Measurements from ENCODE around the gene VRK1.

The VRK1 gene

DNA sequence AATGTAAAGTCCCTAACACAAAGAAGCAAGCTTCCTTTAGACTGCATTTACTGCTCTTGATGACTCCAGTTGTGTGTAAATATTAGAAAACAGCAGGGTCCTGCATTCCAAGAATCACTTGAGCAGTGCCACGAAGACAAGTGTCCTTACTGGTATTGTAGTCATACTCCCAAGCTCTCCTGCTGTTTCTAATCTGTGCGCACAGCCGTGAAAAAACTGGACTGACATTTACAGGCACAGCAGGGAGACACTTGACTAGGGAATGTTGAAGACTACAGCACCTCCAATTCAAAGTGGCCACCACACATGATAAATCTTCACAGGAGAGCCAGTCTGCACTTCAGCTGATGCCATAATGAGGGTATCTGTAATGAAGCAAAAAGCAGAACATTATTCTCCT is 91.4 kb downstream of the VRK1 start:
- no peak for DNase-seq

DNA sequence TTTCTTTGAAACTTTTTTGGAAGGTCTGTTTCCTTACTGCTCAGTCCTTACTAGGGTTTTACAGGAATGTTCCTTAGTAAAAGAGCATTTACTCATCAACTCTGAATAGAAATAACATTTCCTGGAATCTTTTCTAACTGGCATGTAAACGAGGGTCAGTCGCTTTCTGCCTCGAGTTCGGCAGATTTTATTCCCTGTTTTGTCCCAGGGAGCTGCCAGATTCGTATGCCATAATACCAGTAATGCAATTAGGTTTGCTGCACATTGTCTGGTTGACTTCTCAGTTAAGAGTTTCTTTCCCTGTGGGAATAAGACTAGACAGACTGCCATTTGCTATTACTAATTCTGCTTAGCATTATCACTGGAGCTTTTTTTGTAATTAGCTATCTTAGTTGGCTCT is 91.9 kb downstream of the VRK1 start:
- no peak for DNase-seq

DNA sequence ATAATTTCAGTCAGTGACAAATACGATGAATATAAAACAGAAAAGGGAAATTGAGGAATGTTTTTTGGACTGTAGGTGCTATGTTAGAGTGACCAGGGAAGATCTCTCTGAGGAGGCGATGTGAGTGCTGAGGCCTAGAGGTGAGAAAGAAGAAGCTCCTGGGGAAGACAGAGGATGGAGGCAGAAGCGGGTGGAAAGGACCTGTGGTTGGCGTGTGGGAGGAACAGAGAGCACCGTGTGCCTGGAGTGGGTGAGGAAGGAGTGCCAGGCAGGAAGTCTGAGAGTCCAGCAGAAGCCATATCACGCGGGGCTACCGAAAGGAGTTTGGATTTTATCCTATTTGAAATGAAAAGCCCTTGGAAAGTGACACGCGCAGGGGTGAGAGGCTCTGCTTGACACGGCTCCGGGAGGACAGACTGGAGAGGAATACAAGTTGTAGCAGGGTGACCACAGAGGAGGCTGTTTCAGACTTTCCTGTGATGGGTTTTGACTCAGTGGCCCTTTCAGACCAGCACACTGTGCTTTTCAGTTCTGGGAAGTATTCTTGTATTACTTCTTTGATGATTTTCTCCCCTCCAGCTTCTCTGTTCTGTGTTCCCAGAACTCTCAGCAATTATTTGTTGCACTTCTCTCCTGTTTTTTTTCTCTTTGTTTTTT is 96.9 kb downstream of the VRK1 start:
- peak; percentile 14 for DNase-seq

DNA sequence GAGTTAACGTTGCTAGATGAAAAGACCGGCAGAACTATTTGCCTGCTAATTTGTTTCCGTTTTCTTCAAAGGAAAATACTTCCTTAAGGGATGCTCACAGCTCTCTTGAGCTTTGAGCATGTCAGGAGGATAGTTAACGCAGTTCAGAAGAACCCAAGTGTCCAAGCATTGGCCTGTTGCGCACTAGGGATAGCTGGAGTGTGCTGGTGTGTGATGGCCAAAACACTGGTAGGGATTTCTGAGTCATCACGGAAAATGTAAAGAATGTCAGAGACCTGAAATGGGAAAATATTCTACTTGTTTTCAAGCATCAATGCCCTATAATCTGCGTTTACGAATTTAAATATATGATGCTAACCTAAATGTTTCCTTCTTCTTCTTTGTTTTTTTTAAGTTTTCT is 97.8 kb downstream of the VRK1 start:
- no peak for DNase-seq

DNA sequence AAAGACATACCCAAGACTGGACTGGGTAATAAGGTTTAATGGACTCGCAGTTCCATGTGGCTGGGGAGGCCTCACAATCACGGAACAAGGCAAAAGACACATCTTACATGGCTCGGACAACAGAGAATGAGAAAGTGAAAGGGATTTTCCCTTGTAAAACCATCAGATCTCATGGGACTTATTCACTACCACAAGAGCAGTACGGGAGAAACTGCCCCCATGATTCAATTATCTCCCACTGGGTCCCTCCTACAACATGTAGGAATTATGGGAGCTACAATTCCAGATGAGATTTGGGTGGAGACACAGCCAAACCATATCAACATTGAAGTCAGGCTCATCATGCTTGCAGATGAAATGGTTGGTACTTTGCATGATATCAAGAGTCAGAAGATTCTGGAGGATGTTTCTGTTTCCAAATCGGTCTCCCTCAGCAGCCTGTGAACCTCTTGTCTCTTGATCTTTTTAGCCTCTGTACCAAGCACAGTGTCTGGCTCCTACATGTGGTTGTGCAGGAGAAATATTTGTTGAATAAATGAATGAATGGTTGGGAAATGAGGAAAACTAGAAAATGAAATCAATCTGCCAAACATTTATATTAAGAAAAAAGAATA is 98.6 kb downstream of the VRK1 start:
- no peak for DNase-seq

DNA sequence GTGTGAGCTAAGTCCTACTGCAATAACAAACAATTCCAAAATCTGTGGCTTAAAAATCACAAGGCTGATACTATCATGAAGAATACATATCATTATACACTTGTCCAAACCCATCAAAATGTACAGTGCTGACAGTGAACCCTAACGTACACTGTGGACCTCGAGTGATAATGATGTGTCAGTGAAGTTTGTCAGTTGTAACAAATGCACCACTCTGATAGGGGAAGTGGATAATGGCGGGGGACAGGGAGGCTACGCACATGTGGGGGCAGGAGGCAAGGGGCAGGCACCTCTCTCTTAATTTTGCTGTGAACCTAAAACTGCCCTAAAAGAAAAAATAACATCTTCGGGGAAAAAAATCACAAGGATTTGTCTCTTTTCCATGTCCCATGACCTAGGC is 100.0 kb downstream of the VRK1 start:
- no peak for DNase-seq

DNA sequence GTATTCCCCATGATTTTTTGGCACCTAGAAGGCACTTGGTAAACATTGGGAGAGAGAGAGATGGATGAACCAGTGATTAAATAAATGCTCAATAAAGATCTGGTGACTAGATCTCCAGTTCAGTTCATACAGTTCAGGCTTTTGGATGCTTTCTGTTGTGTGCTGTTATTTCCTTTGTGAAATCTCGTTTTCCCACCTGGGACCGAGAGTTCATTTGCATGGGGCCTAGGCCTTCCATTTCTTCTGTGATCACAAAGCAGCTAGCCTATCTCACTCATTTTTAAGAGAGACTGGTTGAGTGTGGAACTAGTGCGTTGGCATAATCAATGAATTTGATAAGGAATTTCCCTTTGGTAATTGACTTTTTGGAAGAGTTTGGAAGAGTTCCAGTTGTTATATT is 104.0 kb downstream of the VRK1 start:
- no peak for DNase-seq

DNA sequence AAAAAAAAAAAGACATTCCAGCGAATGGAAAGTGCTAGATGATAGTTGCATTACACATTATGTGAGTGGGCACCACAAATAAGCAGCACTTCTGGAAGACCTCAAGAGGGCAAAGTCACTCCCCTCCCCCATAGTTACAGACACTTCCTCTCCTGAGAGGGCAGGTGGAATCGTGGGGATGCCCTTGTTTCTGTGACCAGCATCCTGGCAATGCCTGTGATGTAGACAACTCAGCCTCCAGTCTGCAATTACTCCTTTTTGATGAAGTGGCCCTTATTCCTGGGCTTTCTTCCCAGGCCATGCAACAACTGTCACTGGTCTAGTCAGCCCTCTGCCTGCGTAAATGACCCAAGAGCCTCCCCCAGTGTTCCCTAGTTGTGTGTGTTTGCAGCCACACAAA is 104.8 kb downstream of the VRK1 start:
- no peak for DNase-seq

DNA sequence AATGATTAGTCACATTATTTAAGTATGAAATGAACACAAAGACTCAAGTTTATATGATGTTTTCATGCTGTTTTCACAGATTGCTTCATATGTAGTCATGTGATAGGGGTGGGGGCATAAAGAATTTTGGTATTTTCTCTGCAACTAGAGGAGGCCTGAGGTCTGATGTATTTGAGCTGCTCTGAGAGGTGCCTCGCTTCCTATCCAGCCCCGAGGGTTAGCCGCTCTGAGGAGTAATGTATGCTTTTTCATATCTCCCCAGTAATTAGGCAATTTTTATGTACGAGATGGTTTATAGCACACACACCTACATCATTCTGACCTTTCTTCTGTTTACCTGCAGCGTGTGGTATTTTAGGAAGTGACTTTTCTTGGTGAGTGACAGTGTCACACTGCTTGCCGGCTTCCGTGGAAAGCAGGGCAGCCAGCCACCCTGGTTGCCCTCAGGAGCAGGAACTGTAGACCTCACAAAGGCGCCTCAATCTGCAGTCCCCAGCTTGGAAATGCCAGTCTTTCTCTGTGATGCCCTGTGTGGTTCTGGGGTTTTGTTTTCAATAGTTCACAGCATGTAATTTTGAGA is 106.4 kb downstream of the VRK1 start:
- DNase-seq, result no peak

DNA sequence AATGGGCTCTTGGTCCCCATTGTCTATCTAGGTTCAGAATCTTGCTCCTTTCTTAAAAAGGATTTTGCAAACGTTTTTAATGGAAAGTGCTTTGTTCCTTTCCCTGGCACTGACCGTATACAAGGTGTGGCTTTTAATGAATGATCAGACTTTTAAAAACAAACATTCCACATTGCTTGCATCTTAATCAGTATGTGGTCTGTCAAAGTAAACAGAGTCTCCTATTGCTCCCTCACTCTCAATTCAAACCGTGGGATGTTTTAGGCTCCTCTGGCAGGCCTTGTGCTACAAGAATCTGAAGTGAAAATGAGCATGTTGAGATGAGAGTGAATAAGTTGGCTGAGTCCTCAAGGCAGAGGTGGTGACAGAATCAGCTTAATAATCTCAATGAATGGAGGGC is 107.0 kb downstream of the VRK1 start:
- DNase-seq, result no peak

DNA sequence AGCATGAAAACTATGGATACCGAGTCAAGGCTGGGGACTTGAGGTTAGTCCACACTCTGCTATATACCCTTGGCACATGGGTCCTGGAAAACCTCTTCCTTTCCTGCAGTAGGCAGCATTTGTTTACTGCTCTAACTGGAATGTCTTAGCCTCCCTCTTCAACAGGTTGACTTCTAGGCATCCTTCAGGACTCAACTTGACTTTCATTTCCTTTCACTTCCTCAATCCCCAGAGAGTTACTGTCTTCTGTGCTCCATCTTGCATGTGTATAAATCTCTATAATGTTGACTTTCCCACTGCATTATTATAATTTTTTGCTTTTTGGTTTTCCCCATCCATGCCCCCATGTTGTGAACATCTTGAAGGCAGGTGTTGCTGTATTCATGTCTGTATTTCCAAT is 107.9 kb downstream of the VRK1 start:
- DNase-seq, result no peak

DNA sequence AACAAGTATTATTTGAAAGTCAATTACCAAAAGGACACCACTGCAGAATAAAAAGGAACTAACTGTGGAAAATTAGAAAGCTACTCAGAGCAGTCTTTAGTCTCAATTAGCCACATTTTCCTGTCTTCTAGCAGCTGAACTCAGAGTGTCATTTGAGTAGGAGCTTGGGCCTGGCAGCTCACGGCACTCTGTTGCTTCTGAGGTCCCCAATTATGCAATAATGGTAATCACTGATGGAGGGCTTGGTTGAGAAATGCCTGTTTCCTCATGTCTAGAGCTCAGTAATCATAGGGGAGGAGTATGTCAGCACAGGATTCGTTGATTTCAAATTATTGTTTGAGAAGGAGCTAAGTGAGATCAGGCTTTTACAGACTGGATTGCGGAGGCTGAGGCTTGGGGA is 108.6 kb downstream of the VRK1 start:
- no peak for DNase-seq

DNA sequence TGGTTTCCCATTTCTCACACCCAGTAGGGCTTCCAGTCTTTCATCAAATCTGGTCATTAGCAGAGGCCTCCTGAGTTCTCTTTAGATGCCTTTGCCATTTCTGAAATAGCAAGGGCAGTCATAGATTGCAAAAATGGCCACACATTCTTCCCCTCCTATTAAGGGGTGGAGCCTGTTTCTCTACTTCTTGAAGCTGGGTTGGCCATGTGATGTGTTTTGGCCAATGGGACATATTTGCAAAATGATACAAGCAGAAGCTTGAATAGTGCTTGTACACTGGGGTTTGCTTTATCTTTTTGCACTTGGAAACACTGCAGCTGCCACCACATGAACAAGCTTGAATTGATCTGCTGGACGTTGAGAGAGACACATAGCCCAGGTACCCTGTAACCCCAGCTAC is 109.3 kb downstream of the VRK1 start:
- DNase-seq, result no peak

DNA sequence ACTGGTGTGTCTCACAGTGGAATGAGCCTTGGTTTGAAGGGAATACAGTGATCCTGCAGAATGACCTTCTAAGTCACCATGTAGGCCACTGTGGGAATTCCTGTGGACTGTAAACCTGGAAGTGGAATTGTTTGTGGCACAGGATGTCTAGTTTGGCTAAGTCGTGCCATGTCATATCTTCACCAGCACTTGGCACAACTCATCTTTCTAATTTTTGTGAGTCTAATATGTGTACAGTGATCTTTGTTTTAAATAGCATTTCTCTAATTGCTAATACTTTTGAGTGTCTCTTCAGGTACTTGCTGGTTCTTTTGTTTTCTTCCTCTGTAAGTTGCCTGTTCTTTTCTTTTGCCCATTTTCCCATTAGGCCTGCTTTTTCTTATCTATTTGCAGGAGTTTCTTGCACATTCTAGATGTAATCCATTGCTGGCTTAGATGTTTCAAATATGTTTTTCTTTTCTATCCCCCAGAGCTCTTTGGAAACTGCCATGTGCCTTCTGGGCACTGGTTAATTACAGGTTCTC is 112.7 kb downstream of the VRK1 start:
- no peak for DNase-seq

DNA sequence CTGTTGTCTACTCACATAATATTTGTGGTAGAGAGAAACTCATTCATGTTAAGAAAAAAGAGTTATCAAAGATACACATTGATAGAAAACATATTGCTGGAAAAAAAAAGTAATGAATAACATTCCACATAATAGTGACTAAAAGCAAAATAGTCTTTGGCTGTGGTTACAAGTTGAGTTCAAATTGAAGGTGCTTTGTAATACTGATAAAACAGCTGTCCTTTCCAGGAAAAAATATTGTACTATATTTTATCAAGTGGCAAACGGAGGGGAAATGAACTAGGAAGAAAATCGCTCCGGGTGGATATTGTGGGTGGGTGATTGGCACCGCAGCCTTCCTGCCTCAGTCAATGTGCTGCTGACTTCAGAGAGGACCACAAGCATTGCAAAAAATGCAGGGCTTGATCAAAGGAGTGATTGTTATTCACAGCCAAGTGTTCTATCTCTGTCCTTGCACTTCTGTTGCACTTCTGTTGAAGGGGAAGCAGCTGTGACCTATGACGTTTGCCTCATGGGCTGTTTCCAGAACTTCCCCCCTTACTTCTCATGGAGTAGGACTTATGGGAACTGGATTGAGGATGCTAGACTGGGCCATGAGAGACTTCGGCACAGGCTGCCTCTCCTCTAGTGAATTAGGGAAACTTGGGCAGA is 114.4 kb downstream of the VRK1 start:
- peak; percentile 17 for DNase-seq

DNA sequence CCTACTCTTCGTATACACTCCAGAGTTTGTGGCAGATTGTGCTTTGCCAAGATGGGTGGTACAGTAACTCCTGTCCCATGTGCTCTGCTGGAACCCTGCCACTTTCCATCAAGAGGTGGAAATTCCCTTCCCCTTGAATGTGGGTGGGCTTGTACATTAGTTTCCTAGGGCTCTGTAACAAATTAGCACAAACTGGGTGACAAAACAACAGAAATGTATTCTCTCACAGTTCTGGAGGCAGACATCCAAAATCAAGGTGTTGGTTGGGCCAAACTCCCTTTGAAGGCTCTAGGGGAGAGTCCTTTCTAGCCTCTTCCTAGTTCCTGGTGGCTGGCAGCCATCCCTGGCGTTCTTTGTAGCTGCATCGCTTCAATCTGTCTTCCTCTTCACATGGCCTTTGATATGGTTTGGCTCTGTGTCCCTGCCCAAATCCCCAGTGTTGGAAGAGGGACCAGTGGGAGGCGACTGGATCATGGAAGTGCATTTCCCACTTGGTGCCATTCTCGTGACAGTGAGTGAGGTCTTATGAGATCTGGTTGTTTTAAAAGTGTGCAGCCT is 117.5 kb downstream of the VRK1 start:
- DNase-seq, result no peak

DNA sequence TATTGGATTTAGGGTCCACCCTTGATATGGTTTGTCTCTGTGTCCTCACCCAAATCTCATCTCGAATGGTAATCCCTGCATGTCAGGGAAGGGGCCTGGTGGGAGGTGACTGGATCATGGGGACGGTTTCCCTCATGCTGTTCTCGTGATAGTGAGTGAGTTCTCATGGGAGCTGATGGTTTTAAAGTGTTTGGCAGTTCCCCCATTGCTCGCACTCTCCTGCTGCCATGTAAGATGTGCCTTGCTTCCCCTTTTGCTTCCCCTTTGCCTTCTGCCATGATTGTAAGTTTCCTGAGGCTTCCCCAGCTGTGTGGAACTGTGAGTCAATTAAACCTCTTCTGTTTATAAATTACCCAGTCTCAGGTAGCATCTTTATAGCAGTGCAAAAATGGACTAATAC is 118.3 kb downstream of the VRK1 start:
- DNase-seq, result no peak

DNA sequence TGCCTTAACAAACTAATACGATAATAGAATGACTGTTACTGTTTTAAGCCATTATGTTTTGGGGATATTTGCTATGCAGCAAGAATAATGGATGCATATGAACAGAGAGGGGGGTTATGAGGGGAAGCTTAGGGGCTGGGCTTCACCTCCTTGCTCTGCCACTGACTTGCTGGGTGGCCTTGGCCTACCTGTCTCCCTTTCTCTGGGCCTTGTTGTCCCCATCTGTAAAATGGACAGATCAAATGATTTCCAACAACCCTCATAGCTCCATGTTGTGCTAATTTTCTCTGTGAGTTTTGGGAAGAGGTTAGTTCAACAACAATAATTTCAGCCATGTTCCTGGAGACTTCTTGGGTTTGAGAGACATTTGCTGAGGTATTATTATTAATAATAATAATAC is 119.6 kb downstream of the VRK1 start:
- no peak for DNase-seq

DNA sequence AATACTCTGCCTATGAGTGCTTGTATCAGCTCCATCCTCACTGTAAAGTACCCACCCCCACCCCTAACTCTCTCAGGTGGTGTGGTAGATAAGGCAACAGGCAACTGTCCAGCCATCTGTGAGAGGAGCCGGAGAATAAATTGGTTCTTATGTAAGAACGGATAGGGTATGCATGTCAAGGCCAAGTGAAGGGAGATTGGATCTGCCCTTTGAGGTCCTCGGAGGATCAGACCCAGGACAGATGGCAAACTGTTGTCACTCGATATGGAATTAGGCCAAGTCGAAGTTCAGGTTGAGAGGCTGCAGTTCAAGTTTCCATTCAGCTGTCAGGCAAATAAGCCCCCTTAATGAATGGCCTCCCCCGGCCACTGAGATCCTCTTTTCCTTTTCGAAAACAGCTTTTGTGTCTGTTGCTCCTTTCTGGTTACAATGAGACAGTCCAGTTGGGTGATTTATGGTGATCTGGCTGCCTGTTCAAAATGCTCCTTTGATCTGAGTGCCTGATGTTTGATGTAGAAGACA is 120.3 kb downstream of the VRK1 start:
- no peak for DNase-seq

DNA sequence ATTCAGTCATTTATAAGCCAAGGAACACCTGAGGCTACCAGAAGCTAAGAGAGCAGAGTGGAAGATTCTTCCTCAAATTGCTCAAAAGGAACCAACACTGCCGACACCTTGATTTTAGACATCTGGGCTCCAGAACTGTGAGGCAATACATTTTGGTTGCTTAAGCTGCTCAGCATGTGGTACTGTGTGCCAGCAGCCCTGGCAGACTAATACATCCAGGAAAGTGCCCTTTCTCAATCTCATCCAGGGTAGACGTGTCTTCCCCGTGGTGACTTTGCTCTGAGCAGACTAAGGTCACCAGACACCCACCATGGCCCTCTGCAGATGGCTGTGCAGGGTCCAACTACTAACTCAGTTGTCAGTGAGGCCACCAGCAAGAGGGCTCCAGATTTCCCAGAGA is 122.8 kb downstream of the VRK1 start:
- DNase-seq, result no peak

DNA sequence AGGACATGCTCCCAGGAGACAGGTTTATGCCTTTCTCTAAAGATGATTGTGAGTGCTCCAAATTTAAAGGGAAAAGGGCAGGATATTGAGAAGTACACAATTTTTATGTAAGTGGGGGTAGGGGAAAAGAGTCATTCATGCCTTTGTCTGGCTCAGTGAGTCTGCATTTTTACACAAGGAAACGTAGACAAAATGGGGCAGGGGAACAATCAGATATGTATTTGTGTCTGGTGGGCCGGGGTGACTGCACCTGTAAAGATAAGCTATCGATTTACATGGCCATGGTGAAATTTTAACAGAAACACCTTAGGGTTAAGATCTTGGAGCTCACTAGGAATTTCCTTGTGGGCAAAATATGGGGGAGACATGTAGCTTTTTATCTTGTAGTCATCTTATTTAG is 123.6 kb downstream of the VRK1 start:
- DNase-seq, result no peak

DNA sequence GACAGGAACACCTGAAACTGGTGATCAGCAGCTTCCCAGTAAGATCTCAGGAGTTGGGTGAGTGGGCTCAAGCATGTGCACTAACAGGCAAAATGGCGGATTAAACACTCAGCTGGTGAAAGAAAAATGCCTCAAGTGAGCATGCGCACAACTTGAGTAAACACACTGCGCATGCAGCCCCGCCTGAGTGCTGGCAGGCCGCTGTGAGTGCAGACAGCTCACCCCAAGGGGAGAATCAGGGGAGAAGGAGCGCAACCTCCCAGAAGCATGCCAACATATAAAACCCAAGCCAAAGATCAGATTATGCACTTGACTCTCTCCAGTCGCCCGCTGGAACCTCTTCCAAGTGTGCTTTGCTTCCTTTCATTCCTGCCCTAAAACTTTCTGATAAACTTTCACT is 125.8 kb downstream of the VRK1 start:
- no peak for DNase-seq

DNA sequence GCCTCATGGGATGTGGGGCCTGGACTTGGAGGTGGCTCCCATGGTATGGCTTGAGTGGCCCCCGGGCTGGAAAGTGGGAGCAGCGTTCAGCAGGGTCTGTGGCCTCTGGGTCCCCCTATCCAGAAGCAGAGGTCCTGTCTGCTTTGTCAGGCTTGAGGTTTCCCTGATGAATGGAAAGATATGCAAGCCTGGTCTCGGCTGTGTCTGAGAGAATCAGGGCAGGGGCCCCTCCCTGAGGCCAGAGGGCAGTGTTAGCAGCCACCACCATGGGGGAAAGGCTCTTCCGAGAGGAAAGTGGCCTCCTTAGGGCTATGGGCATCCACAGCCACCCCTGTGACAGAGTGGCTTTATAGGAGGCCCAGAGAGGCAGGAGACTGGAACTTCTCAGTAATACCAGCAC is 128.2 kb downstream of the VRK1 start:
- DNase-seq, result no peak

DNA sequence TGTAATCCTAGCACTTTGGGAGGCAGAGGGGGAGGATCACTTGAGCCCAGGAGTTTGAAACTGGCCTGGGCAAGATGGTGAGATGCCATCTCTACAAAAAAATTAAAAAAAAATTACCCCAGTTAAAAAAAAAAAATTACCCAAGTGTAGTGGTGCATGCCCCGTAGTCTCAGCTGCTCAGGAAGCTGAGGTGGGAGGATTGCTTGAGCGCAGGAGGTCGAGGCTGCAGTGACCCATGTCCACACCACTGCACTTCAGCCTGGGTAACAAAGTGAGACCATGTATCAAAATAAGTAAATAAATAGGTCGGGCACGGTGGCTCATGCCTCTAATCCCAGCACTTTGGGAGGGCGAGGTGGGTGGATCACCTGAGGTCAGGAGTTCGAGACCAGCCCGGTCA is 128.8 kb downstream of the VRK1 start:
- DNase-seq, result no peak

Data from activated CD4-positive, alpha-beta T cell treated with anti-CD3 and anti-CD28 coated beads for 48 hours (primary cell).